Measurements from ENCODE around the gene PPM1J.
A peak's percentile ranks its signal among the peaks of the same experiment; 100 is the strongest.

DNA sequence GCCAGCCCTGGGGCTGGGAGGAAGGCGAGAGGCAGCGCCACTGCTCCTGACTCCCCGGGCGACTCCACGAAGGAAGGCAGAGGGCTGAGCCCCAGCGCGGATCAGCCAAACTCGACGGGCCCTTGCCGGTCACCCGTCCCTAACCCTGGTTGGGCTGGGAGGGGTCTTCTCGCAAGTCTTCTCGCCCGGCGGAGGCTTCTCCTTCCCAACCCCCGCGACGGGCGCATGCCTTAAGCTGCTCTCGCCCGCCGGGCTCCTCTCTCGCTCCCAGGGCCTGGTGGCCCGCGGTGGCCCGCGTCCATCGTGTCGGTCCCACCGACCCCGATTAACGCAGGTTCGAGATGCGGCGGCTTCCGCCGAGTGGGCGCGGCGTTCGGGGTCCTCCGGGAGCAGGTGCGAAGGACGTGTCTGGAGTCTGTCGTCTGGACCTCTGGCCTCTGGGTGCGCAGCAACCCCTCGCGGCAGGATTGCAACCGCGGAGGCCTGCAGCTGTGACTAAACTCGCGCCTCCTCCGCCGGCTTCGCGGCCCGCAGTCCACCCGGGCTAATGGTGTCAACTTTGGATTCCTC, 29.0 kb upstream of the PPM1J start:
- TF ChIP-seq, protein P1, sequence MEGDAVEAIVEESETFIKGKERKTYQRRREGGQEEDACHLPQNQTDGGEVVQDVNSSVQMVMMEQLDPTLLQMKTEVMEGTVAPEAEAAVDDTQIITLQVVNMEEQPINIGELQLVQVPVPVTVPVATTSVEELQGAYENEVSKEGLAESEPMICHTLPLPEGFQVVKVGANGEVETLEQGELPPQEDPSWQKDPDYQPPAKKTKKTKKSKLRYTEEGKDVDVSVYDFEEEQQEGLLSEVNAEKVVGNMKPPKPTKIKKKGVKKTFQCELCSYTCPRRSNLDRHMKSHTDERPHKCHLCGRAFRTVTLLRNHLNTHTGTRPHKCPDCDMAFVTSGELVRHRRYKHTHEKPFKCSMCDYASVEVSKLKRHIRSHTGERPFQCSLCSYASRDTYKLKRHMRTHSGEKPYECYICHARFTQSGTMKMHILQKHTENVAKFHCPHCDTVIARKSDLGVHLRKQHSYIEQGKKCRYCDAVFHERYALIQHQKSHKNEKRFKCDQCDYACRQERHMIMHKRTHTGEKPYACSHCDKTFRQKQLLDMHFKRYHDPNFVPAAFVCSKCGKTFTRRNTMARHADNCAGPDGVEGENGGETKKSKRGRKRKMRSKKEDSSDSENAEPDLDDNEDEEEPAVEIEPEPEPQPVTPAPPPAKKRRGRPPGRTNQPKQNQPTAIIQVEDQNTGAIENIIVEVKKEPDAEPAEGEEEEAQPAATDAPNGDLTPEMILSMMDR (conservative IDR thresholded peaks at IDR 0.05 in 1 of 2, IDR thresholded peaks at IDR 0.05 in 1 of 2; ENCODE audit: low read depth in 1 of 2, low read length in 2 of 2), result peak; percentile 47 to 57
- TF ChIP-seq EZH2 (IDR thresholded peaks at IDR 0.05; ENCODE audit: low read length, missing control alignments), result no peak

Measured in fibroblast of lung (primary cell).